Measurements from ENCODE around the gene RAI14.

RAI14 gene

DNA sequence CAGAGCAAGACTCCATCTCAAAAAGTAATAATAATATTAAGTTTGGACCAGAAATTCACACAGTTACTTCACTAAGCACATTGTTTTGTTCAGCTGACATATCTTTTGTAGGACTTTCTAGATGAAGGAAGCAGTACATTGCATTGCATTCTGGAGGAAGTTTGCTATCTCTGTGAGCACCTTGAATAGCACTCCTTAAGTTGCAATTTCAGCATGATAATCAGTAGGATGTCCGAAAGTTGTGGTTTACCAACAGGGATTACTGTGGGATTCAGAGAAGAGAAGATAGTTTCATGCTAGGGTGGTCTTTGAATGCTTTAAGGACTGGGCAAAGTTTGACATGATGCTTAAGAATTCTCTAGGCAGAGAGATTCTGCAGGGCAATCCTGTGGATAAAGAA, 164.5 kb downstream of the RAI14 start:
- Histone ChIP-seq H2AFZ (ENCODE audit: low read length) (no peak overlapping the region), H3K36me3 (replicated peaks; ENCODE audit: insufficient read depth, low read length) (no peaks in the 10 kb centered on the region), H3F3A (ENCODE audit: insufficient read depth, low read length) (no peaks in the 10 kb centered on the region), H3K79me2 (ENCODE audit: low read length) (no peaks in the 10 kb centered on the region), H3K4me1 (ENCODE audit: low read length) (no peaks in the 10 kb centered on the region), H4K20me1 (ENCODE audit: insufficient read depth, low read length) (no peaks in the 10 kb centered on the region), H3K9me2 (replicated peaks; ENCODE audit: insufficient read depth, low read length) (no peaks in the 10 kb centered on the region), H3K4me2 (ENCODE audit: low read depth, low read length) (no peak overlapping the region), H3K27ac (ENCODE audit: low read length) (no peak overlapping the region), H3K4me3 (ENCODE audit: low read length) (no peak overlapping the region), H3K9ac (ENCODE audit: low read length) (no peak overlapping the region), H3K9me3 (replicated peaks; ENCODE audit: insufficient read depth, low read length) (no peaks in the 10 kb centered on the region), H3K27me3 (replicated peaks; ENCODE audit: insufficient read depth, low read length) (no peaks in the 10 kb centered on the region)
- DNase-seq: no peak
- TF ChIP-seq EZH2 (optimal IDR thresholded peaks at IDR 0.05; ENCODE audit: low read depth, low read length) (no peak), EZH2phosphoT487 (IDR thresholded peaks at IDR 0.05; ENCODE audit: low read length) (no peak)
- TF ChIP-seq, protein P1, sequence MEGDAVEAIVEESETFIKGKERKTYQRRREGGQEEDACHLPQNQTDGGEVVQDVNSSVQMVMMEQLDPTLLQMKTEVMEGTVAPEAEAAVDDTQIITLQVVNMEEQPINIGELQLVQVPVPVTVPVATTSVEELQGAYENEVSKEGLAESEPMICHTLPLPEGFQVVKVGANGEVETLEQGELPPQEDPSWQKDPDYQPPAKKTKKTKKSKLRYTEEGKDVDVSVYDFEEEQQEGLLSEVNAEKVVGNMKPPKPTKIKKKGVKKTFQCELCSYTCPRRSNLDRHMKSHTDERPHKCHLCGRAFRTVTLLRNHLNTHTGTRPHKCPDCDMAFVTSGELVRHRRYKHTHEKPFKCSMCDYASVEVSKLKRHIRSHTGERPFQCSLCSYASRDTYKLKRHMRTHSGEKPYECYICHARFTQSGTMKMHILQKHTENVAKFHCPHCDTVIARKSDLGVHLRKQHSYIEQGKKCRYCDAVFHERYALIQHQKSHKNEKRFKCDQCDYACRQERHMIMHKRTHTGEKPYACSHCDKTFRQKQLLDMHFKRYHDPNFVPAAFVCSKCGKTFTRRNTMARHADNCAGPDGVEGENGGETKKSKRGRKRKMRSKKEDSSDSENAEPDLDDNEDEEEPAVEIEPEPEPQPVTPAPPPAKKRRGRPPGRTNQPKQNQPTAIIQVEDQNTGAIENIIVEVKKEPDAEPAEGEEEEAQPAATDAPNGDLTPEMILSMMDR (IDR thresholded peaks at IDR 0.05; ENCODE audit: low read length): no peak

DNA sequence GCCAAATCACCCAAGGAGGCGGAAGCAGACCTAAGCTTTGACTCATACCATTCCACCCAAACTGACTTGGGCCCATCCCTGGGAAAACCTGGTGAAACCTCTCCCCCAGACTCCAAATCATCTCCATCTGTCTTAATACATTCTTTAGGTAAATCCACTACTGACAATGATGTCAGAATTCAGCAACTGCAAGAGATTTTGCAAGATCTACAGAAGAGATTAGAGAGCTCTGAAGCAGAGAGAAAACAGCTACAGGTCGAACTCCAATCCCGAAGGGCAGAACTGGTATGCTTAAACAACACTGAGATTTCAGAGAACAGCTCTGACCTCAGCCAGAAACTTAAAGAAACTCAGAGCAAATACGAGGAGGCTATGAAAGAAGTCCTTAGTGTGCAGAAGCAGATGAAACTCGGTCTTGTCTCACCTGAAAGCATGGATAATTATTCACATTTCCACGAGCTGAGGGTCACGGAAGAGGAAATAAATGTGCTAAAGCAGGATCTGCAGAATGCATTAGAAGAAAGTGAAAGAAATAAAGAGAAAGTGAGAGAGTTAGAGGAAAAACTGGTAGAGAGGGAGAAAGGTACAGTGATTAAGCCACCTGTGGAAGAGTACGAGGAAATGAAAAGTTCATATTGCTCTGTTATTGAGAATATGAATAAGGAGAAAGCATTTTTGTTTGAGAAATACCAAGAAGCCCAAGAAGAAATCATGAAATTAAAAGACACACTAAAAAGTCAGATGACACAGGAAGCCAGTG, 167.0 kb downstream of the RAI14 start:
- no peak overlapping the region for H2AFZ ChIP-seq (ENCODE audit: low read length)
- H4K20me1 ChIP-seq (ENCODE audit: insufficient read depth, low read length): no peaks in the 10 kb centered on the region
- no peak overlapping the region for H3K27ac ChIP-seq (ENCODE audit: low read length)
- H3K36me3 ChIP-seq (replicated peaks; ENCODE audit: insufficient read depth, low read length): no peaks in the 10 kb centered on the region
- H3K4me1 ChIP-seq (ENCODE audit: low read length): no peaks in the 10 kb centered on the region
- no peaks in the 10 kb centered on the region for H3K9me2 ChIP-seq (replicated peaks; ENCODE audit: insufficient read depth, low read length)
- no peaks in the 10 kb centered on the region for H3K79me2 ChIP-seq (ENCODE audit: low read length)
- no peaks in the 10 kb centered on the region for H3F3A ChIP-seq (ENCODE audit: insufficient read depth, low read length)
- TF ChIP-seq EZH2 (optimal IDR thresholded peaks at IDR 0.05; ENCODE audit: low read depth, low read length): no peak
- TF ChIP-seq, protein P1 (IDR thresholded peaks at IDR 0.05; ENCODE audit: low read length): no peak
- TF ChIP-seq EZH2phosphoT487 (IDR thresholded peaks at IDR 0.05; ENCODE audit: low read length): no peak
- H3K4me3 ChIP-seq (ENCODE audit: low read length): no peak overlapping the region
- H3K9ac ChIP-seq (ENCODE audit: low read length): no peak overlapping the region
- H3K4me2 ChIP-seq (ENCODE audit: low read depth, low read length): no peak overlapping the region
- no peaks in the 10 kb centered on the region for H3K27me3 ChIP-seq (replicated peaks; ENCODE audit: insufficient read depth, low read length)
- DNase-seq: no peak
- no peaks in the 10 kb centered on the region for H3K9me3 ChIP-seq (replicated peaks; ENCODE audit: insufficient read depth, low read length)

DNA sequence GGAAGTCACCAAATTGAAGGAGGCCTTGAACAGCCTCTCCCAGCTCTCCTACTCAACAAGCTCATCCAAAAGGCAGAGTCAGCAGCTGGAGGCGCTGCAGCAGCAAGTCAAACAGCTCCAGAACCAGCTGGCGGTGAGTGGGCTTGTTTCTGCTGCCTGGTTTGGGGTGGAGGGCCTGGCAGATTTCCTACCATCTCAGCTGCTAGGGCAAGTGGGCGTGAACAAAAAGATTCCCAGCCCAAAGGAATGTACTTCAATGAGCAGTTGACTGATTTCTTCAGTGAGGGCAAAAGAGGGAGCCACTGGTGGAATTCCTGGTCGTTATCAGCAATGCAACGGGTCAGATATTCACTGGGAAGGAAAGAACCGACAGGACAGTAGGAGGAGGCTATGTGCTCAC, 170.2 kb downstream of the RAI14 start:
- Histone ChIP-seq H4K20me1 (ENCODE audit: insufficient read depth, low read length) (no peaks in the 10 kb centered on the region), H3K79me2 (ENCODE audit: low read length) (no peaks in the 10 kb centered on the region), H3K4me2 (ENCODE audit: low read depth, low read length) (no peak overlapping the region), H3K36me3 (replicated peaks; ENCODE audit: insufficient read depth, low read length) (no peaks in the 10 kb centered on the region), H3K9ac (ENCODE audit: low read length) (no peak overlapping the region), H3K4me1 (ENCODE audit: low read length) (no peaks in the 10 kb centered on the region), H3K27me3 (replicated peaks; ENCODE audit: insufficient read depth, low read length) (no peaks in the 10 kb centered on the region), H2AFZ (ENCODE audit: low read length) (no peak overlapping the region), H3K27ac (ENCODE audit: low read length) (no peak overlapping the region), H3K9me3 (replicated peaks; ENCODE audit: insufficient read depth, low read length) (no peaks in the 10 kb centered on the region), H3F3A (ENCODE audit: insufficient read depth, low read length) (no peaks in the 10 kb centered on the region), H3K4me3 (ENCODE audit: low read length) (no peak overlapping the region), H3K9me2 (replicated peaks; ENCODE audit: insufficient read depth, low read length) (no peaks in the 10 kb centered on the region)
- TF ChIP-seq EZH2phosphoT487 (IDR thresholded peaks at IDR 0.05; ENCODE audit: low read length): no peak
- TF ChIP-seq, protein P1 (IDR thresholded peaks at IDR 0.05; ENCODE audit: low read length): no peak
- TF ChIP-seq EZH2 (optimal IDR thresholded peaks at IDR 0.05; ENCODE audit: low read depth, low read length): no peak
- no peak for DNase-seq

Measured in MM.1S (cell line).